Measurements from ENCODE around the gene RNF13. TPM values are rescaled to one million over a fixed set of nuclear protein-coding genes. Genes with fewer than 3 reads are reported as not detected.

The RNF13 gene
- total RNA-seq, 3 donors from 2014 or later = 52.6 to 85.0 (median 64.9) TPM

DNA sequence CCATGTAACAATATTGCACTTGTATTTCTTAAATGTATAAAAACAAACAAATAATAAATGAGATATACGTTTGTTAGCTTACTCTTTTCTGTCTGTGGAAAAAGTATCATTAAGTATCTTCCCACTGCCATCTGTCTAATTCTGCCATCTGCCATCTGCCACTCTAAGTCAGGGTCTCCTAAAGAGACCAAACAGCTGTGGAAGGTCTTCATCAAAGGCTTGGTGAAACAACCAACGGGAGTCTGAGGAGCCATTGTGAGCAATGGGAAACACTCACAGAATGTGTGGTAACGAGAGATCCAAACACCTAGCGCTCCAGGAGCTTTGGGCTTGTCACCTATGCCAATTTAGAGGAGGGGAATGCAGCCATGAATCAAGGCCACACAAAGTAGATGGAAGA, 186.4 kb downstream of the RNF13 start:
- Histone ChIP-seq H3K36me3 (ENCODE audit: low read depth) (no peaks in the 10 kb centered on the region), H3K4me1 (ENCODE audit: low read depth) (no peaks in the 10 kb centered on the region), H3K9me3 (peaks cover 8% of the 10 kb centered on the region), H3K4me3 (no peak overlapping the region)
- TF ChIP-seq, protein P1, sequence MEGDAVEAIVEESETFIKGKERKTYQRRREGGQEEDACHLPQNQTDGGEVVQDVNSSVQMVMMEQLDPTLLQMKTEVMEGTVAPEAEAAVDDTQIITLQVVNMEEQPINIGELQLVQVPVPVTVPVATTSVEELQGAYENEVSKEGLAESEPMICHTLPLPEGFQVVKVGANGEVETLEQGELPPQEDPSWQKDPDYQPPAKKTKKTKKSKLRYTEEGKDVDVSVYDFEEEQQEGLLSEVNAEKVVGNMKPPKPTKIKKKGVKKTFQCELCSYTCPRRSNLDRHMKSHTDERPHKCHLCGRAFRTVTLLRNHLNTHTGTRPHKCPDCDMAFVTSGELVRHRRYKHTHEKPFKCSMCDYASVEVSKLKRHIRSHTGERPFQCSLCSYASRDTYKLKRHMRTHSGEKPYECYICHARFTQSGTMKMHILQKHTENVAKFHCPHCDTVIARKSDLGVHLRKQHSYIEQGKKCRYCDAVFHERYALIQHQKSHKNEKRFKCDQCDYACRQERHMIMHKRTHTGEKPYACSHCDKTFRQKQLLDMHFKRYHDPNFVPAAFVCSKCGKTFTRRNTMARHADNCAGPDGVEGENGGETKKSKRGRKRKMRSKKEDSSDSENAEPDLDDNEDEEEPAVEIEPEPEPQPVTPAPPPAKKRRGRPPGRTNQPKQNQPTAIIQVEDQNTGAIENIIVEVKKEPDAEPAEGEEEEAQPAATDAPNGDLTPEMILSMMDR (IDR thresholded peaks at IDR 0.05) = no peak
- intact Hi-C loops (cut with DNase I, micrococcal nuclease) = no loop called here
- ATAC-seq = no peak
- DNase-seq = no peak

DNA sequence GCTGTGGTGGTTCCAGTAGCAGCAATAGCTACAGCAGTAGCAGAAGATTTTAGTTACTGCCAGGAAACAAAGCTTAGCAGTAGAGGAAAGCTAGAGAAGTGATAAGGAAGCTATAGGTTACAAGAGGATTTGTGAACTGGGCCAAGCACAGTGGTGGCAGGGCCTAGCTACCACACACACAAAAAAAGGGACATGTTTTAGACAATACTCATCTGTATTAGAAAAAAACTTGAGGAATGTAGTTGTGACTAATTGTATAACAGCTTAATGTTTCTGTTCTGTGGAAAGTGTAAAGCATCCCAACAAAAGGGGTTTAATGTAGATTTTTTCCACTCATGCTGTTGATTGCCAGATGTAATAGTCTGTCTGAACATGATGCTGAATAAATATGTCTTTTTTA, 187.6 kb downstream of the RNF13 start:
- H3K4me3 ChIP-seq = no peak overlapping the region
- DNase-seq = no peak
- TF ChIP-seq, protein P1 (IDR thresholded peaks at IDR 0.05) = no peak
- intact Hi-C loops (cut with DNase I, micrococcal nuclease) = no loop called here
- H3K9me3 ChIP-seq = no peaks in the 10 kb centered on the region
- ATAC-seq = no peak
- H3K4me1 ChIP-seq (ENCODE audit: low read depth) = no peaks in the 10 kb centered on the region
- no peaks in the 10 kb centered on the region for H3K36me3 ChIP-seq (ENCODE audit: low read depth)

DNA sequence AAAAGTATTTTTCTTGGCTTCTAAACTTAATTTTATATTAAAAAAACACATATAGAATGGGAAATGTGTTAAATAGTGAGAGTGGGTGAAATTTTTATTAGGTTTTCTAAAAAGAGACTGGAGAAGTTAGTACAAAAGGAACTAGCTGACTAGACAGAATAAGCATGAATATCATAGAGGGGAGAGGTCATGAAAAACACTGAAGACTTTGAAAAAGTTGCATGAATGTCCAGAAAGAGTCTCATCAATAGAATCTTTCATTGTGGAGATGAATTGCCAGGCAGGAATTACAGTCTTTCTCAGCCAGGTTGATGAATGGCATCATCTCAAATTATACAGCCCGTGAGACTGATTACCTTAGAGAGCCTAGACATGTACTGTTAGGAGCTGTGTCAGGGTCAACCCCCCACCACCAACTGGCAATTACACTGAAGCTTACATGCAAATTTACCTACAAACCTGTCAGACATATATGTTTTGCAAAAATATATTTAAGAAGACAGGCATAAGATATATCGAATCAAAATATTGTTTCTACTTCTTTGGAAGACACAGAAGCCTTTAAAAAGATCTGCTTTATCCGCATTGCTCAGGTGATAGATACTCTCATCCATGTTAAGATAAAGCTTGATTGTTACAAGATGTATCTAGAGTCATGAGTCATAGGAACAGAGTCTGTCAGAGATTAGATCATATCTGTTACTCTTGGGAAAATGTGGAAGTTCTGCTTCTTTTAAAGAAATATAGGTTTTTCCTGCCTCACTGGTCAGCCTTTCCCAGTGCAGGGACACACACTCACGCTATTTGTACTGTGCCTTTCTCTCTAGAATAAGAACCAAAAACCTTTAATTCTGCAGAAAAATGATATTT, 192.5 kb downstream of the RNF13 start:
- intact Hi-C loops (cut with DNase I, micrococcal nuclease) = no loop called here
- Histone ChIP-seq H3K36me3 (ENCODE audit: low read depth) (no peaks in the 10 kb centered on the region), H3K4me1 (ENCODE audit: low read depth) (no peaks in the 10 kb centered on the region), H3K9me3 (no peaks in the 10 kb centered on the region), H3K4me3 (no peak overlapping the region)
- TF ChIP-seq, protein P1 (IDR thresholded peaks at IDR 0.05) = no peak
- no peak for DNase-seq
- ATAC-seq = no peak

DNA sequence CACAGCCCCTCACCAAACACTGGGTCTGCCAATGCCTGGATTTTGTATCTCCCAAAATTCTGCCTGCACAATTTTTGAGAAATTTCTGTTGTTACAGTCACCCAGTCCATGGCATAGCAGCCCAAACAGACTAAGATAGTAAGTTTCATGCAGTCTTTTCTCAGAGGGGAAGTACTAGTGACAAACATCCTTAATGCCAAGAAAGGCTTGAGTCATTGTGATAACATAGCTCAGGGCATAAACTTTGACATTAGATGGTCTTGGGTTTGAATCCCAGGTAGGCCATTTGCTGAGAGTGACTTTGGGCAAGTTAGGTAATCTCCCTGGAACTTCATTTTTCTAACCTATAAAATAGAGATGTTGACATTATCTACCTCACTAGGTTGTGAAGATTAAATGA, 193.8 kb downstream of the RNF13 start:
- Histone ChIP-seq H3K36me3 (ENCODE audit: low read depth) (no peaks in the 10 kb centered on the region), H3K9me3 (no peaks in the 10 kb centered on the region), H3K4me3 (no peak overlapping the region), H3K4me1 (ENCODE audit: low read depth) (no peaks in the 10 kb centered on the region)
- TF ChIP-seq, protein P1 (IDR thresholded peaks at IDR 0.05) = no peak
- intact Hi-C loops (cut with DNase I, micrococcal nuclease) = no loop called here
- DNase-seq (no peak), ATAC-seq (no peak)

Other genes starting within 250 kb of the RNF13 start
- 100 to 1,000 TPM in 1 of 3 donors, 10 to 100 TPM in 2; 11.6 to 217 (median 20.7) TPM for gene WWTR1, start 155.2 kb upstream of the RNF13 start, total RNA-seq
- gene COMMD2, start 60.7 kb upstream of the RNF13 start, total RNA-seq = 10 to 100 TPM; 19.7 to 26.9 (median 25.4) TPM
- gene ANKUB1, start 20.7 kb upstream of the RNF13 start, total RNA-seq = not detected
- 10 to 100 TPM; 35.5 to 49.9 (median 37.8) TPM for gene PFN2, start 157.7 kb downstream of the RNF13 start, total RNA-seq

Measured in mucosa of descending colon (tissue), 3 donors.